ENCODE measurements around the gene CAPN6.

CAPN6 gene

GRCh38 chrX:111270339-111270738 is at the start of gene CAPN6:
CAPN6 (minus strand) TSS chrX:111270483; CDS start chrX:111263936, 6,547 bp downstream.
- no peak within 1 kb of the TSS for H3K4me3 Mint-ChIP-seq
- H3K36me3 Mint-ChIP-seq (ENCODE audit: low read depth) = no peaks in the 10 kb centered on the region
- H3K4me1 Mint-ChIP-seq (ENCODE audit: low read depth) = no peaks in the 10 kb centered on the region
- H3K27me3 Mint-ChIP-seq (ENCODE audit: low read depth) = no peaks in the 10 kb centered on the region
- H3K9me3 Mint-ChIP-seq = no peaks in the 10 kb centered on the region
- H3K27ac Mint-ChIP-seq = no peak within 1 kb of the TSS

- no peaks in the 10 kb centered on the region for H3K4me1 Mint-ChIP-seq (ENCODE audit: low read depth)
- H3K27ac Mint-ChIP-seq = no peak overlapping the region
- H3K4me3 Mint-ChIP-seq = no peak overlapping the region
- no peaks in the 10 kb centered on the region for H3K36me3 Mint-ChIP-seq (ENCODE audit: low read depth)
- peaks cover 3% of the 10 kb centered on the region for H3K9me3 Mint-ChIP-seq
- H3K27me3 Mint-ChIP-seq (ENCODE audit: low read depth) = no peaks in the 10 kb centered on the region
These were observed 49.2 kb upstream of the CAPN6 start for GRCh38 chrX:111319451-111319850.

GRCh38 chrX:111318901-111319300 is 48.6 kb upstream of the CAPN6 start:
- H3K27me3 Mint-ChIP-seq (ENCODE audit: low read depth) = no peaks in the 10 kb centered on the region
- no peak overlapping the region for H3K4me3 Mint-ChIP-seq
- no peaks in the 10 kb centered on the region for H3K36me3 Mint-ChIP-seq (ENCODE audit: low read depth)
- no peak overlapping the region for H3K27ac Mint-ChIP-seq
- no peaks in the 10 kb centered on the region for H3K4me1 Mint-ChIP-seq (ENCODE audit: low read depth)
- H3K9me3 Mint-ChIP-seq = peaks cover 3% of the 10 kb centered on the region

GRCh38 chrX:111309083-111309482 is 38.8 kb upstream of the CAPN6 start:
- H3K4me1 Mint-ChIP-seq (ENCODE audit: low read depth) = no peaks in the 10 kb centered on the region
- no peaks in the 10 kb centered on the region for H3K36me3 Mint-ChIP-seq (ENCODE audit: low read depth)
- H3K27me3 Mint-ChIP-seq (ENCODE audit: low read depth) = no peaks in the 10 kb centered on the region
- no peaks in the 10 kb centered on the region for H3K9me3 Mint-ChIP-seq
- H3K27ac Mint-ChIP-seq = no peak overlapping the region
- H3K4me3 Mint-ChIP-seq = no peak overlapping the region

- no peaks in the 10 kb centered on the region for H3K9me3 Mint-ChIP-seq
- no peak overlapping the region for H3K27ac Mint-ChIP-seq
- H3K4me1 Mint-ChIP-seq (ENCODE audit: low read depth) = no peaks in the 10 kb centered on the region
- H3K4me3 Mint-ChIP-seq = no peak overlapping the region
- no peaks in the 10 kb centered on the region for H3K36me3 Mint-ChIP-seq (ENCODE audit: low read depth)
- H3K27me3 Mint-ChIP-seq (ENCODE audit: low read depth) = no peaks in the 10 kb centered on the region
These were observed 37.8 kb upstream of the CAPN6 start for GRCh38 chrX:111308039-111308438.

- no peaks in the 10 kb centered on the region for H3K9me3 Mint-ChIP-seq
- no peaks in the 10 kb centered on the region for H3K36me3 Mint-ChIP-seq (ENCODE audit: low read depth)
- H3K27ac Mint-ChIP-seq = no peak overlapping the region
- no peak overlapping the region for H3K4me3 Mint-ChIP-seq
- H3K4me1 Mint-ChIP-seq (ENCODE audit: low read depth) = no peaks in the 10 kb centered on the region
- no peaks in the 10 kb centered on the region for H3K27me3 Mint-ChIP-seq (ENCODE audit: low read depth)
These were observed 32.0 kb upstream of the CAPN6 start for GRCh38 chrX:111302284-111302683.

- H3K36me3 Mint-ChIP-seq (ENCODE audit: low read depth) = no peaks in the 10 kb centered on the region
- no peaks in the 10 kb centered on the region for H3K4me1 Mint-ChIP-seq (ENCODE audit: low read depth)
- H3K4me3 Mint-ChIP-seq = no peak overlapping the region
- H3K9me3 Mint-ChIP-seq = no peaks in the 10 kb centered on the region
- no peak overlapping the region for H3K27ac Mint-ChIP-seq
- no peaks in the 10 kb centered on the region for H3K27me3 Mint-ChIP-seq (ENCODE audit: low read depth)
These were observed 18.6 kb upstream of the CAPN6 start for GRCh38 chrX:111288841-111289240.

- no peaks in the 10 kb centered on the region for H3K36me3 Mint-ChIP-seq (ENCODE audit: low read depth)
- no peak overlapping the region for H3K27ac Mint-ChIP-seq
- no peak overlapping the region for H3K4me3 Mint-ChIP-seq
- H3K9me3 Mint-ChIP-seq = no peaks in the 10 kb centered on the region
- no peaks in the 10 kb centered on the region for H3K27me3 Mint-ChIP-seq (ENCODE audit: low read depth)
- H3K4me1 Mint-ChIP-seq (ENCODE audit: low read depth) = no peaks in the 10 kb centered on the region
These were observed 14.5 kb upstream of the CAPN6 start for GRCh38 chrX:111284631-111285293.

- H3K4me3 Mint-ChIP-seq = no peak overlapping the region
- no peaks in the 10 kb centered on the region for H3K9me3 Mint-ChIP-seq
- no peaks in the 10 kb centered on the region for H3K4me1 Mint-ChIP-seq (ENCODE audit: low read depth)
- no peak overlapping the region for H3K27ac Mint-ChIP-seq
- H3K36me3 Mint-ChIP-seq (ENCODE audit: low read depth) = no peaks in the 10 kb centered on the region
- H3K27me3 Mint-ChIP-seq (ENCODE audit: low read depth) = no peaks in the 10 kb centered on the region
These were observed 13.2 kb upstream of the CAPN6 start for GRCh38 chrX:111283446-111283845.

- no peaks in the 10 kb centered on the region for H3K9me3 Mint-ChIP-seq
- H3K4me1 Mint-ChIP-seq (ENCODE audit: low read depth) = no peaks in the 10 kb centered on the region
- no peaks in the 10 kb centered on the region for H3K27me3 Mint-ChIP-seq (ENCODE audit: low read depth)
- no peaks in the 10 kb centered on the region for H3K36me3 Mint-ChIP-seq (ENCODE audit: low read depth)
- no peak overlapping the region for H3K4me3 Mint-ChIP-seq
- H3K27ac Mint-ChIP-seq = no peak overlapping the region
These were observed 12.7 kb upstream of the CAPN6 start for GRCh38 chrX:111282991-111283390.

- Mint-ChIP-seq H3K27ac (no peak overlapping the region), H3K9me3 (no peaks in the 10 kb centered on the region), H3K27me3 (ENCODE audit: low read depth) (no peaks in the 10 kb centered on the region), H3K36me3 (ENCODE audit: low read depth) (no peaks in the 10 kb centered on the region), H3K4me1 (ENCODE audit: low read depth) (no peaks in the 10 kb centered on the region), H3K4me3 (no peak overlapping the region)
These were observed 11.9 kb upstream of the CAPN6 start for GRCh38 chrX:111282139-111282538.

GRCh38 chrX:111268506-111268905 is 1.8 kb downstream of the CAPN6 start:
- H3K9me3 Mint-ChIP-seq = no peaks in the 10 kb centered on the region
- H3K36me3 Mint-ChIP-seq (ENCODE audit: low read depth) = no peaks in the 10 kb centered on the region
- no peak overlapping the region for H3K4me3 Mint-ChIP-seq
- H3K27ac Mint-ChIP-seq = no peak overlapping the region
- no peaks in the 10 kb centered on the region for H3K4me1 Mint-ChIP-seq (ENCODE audit: low read depth)
- no peaks in the 10 kb centered on the region for H3K27me3 Mint-ChIP-seq (ENCODE audit: low read depth)

- Mint-ChIP-seq H3K36me3 (ENCODE audit: low read depth) (no peaks in the 10 kb centered on the region), H3K27ac (no peak overlapping the region), H3K9me3 (no peaks in the 10 kb centered on the region), H3K4me1 (ENCODE audit: low read depth) (no peaks in the 10 kb centered on the region), H3K4me3 (no peak overlapping the region), H3K27me3 (ENCODE audit: low read depth) (no peaks in the 10 kb centered on the region)
These were observed 4.8 kb downstream of the CAPN6 start for GRCh38 chrX:111265486-111265885.

GRCh38 chrX:111264385-111264784 is 5.9 kb downstream of the CAPN6 start:
- no peaks in the 10 kb centered on the region for H3K36me3 Mint-ChIP-seq (ENCODE audit: low read depth)
- no peaks in the 10 kb centered on the region for H3K4me1 Mint-ChIP-seq (ENCODE audit: low read depth)
- no peaks in the 10 kb centered on the region for H3K9me3 Mint-ChIP-seq

GRCh38 chrX:111262086-111262485 is 8.2 kb downstream of the CAPN6 start:
- Mint-ChIP-seq H3K4me1 (ENCODE audit: low read depth) (no peaks in the 10 kb centered on the region), H3K4me3 (no peak overlapping the region), H3K27me3 (ENCODE audit: low read depth) (no peaks in the 10 kb centered on the region), H3K9me3 (no peaks in the 10 kb centered on the region), H3K27ac (no peak overlapping the region), H3K36me3 (ENCODE audit: low read depth) (no peaks in the 10 kb centered on the region)

More at GRCh38 chrX:111264385-111264784, 5.9 kb downstream of the CAPN6 start:
- Mint-ChIP-seq H3K27me3 (ENCODE audit: low read depth) (no peaks in the 10 kb centered on the region), H3K4me3 (no peak overlapping the region), H3K27ac (no peak overlapping the region)

GRCh38 chrX:111260451-111260850 is 9.8 kb downstream of the CAPN6 start:
- Mint-ChIP-seq H3K27me3 (ENCODE audit: low read depth) (no peaks in the 10 kb centered on the region), H3K4me1 (ENCODE audit: low read depth) (no peaks in the 10 kb centered on the region), H3K9me3 (no peaks in the 10 kb centered on the region), H3K36me3 (ENCODE audit: low read depth) (no peaks in the 10 kb centered on the region), H3K27ac (no peak overlapping the region), H3K4me3 (no peak overlapping the region)

Measured in T-helper 1 cell treated with Interleukin-12 subunit alpha and Interleukin-12 subunit beta and Interleukin-4 antibody, amounts not matched to agents 30 μg/mL and 1 μg/mL, for 36 hours (primary cell).